Endometrium (tissue), 2 donors: ENCODE results near the gene GRM5.
A peak's percentile ranks its signal among the peaks of the same experiment; 100 is the strongest.
"Not testable (repeated sequence)": the region's sequence is repeated elsewhere in the genome, so short reads cannot be mapped to it uniquely, and the experiment has no call there.

Source experiments
- FAIRE-seq: peaks from 2 replicates; lab custom pipeline; 2012; peaks lifted over from hg19 to GRCh38; lab: Jason Lieb, UNC
- donor health status: control.
- donor health status: control.

The GRM5 gene

DNA sequence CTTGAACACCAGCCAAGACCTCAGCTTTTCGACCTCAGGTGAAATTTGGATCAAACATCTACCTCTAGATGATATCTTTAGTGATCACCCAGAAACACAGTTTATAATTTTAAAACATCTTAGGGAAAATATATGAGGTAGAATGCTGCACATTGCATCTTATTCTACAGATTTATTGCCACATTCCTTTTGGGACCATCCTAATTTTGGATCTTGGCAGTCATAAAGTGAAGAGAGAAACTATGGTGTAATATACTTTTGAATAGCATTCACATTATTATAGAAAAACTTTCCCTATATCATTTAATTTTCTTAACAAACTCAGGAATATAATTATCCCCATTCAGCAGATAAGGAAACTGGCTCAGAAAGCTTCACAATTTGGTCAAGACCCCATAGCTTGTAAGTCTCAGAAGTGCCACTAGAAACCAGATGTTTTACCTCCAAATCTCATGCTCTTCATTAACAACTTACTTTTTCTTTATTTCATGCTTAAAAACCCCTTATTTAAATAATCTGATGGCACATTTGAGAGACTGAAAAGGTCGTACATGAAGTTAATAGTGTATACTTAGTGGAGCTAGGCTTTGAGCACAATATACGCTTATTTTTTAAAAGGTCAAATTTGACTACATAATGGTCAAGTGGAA lies 529.0 kb downstream of the GRM5 start:
- no peak for FAIRE-seq

- FAIRE-seq, result peak; percentile 81
These were observed 529.8 kb downstream of the GRM5 start for GRCh38 chr11:88535916-88536547.

DNA sequence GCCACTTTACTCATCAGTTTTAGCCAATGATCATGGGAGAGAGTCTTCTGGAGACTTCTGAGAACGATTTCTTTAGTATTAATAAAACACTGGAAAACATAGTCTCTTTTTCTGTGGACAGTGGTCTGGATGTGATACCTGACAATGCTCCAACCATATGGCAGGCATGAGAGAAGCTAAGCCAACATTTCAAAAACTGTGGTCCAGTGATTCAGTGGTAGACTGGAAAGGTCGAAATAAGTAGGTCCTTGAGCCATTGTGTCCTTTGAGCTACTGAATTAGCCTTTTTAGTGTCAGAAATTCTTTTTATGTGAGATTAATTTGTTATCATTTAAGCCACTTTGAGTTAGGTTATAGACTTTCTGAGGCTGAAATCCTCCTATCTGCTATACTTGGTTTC lies 530.5 kb downstream of the GRM5 start:
- no peak for FAIRE-seq

- FAIRE-seq, result not testable (repeated sequence)
These were observed 531.1 kb downstream of the GRM5 start for GRCh38 chr11:88534706-88535105.

GRCh38 chr11:88534185-88534584 lies 531.6 kb downstream of the GRM5 start:
- FAIRE-seq, result no peak

DNA sequence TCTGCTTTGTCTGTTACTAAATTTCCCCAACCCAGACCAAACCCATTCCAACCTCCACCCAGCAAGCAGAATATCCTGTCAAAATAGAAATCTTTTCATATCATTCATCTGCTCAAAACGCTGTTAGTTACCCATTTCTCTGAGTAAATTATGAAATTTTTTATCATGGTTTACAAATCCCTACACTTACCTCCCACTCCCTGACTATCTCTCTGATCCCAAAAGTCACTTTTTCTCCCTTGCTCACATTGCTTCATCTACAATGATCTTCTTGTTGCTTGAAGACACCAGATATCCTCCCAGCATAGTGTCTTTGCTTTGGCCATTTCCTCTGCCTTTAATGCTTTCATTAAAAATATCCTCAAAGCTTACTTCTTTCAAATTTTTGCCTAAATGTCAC lies 532.8 kb downstream of the GRM5 start:
- no peak for FAIRE-seq

- FAIRE-seq, result no peak
These were observed 534.0 kb downstream of the GRM5 start for GRCh38 chr11:88531831-88532230.

- no peak for FAIRE-seq
These were observed 536.4 kb downstream of the GRM5 start for GRCh38 chr11:88529426-88529825.

GRCh38 chr11:88523386-88524071 lies 542.3 kb downstream of the GRM5 start:
- no peak for FAIRE-seq

DNA sequence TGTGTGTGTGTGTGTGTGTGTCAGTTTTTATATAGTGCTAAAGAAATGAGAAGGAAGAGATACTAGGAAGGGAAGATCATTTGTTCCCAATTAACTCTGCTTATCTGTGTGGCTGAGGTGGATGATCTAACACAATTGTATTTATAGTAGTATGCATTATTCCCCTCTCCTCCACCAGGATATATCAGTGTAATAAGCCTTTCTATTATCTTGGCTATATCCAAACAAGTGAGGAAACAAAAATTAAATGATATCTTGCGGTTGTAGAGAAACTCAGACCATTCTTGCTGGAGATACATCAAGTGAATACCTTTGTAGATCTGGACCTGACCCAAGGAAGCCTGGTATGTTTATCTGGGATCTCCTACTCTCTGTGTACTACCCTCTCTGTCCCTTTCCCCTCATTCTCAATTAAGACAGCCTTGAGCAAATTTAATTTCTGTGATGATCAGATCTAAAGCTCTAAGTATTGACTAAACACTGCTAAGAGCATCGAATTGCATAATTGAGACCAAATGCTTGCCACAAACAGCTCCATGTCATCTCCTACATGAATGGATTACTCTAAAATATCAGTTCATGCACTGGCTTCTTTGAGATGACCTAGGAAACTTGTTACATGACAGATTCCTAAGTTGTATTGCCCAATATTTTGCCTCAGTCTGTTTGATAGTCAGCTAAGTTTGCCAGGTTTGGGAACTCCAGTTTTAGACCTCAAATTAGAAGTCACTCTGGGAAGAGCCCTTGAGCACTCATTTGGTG lies 543.0 kb downstream of the GRM5 start:
- no peak for FAIRE-seq

- no peak for FAIRE-seq
These were observed 544.0 kb downstream of the GRM5 start for GRCh38 chr11:88521799-88522201.

- no peak for FAIRE-seq
These were observed 544.4 kb downstream of the GRM5 start for GRCh38 chr11:88521399-88521798.

DNA sequence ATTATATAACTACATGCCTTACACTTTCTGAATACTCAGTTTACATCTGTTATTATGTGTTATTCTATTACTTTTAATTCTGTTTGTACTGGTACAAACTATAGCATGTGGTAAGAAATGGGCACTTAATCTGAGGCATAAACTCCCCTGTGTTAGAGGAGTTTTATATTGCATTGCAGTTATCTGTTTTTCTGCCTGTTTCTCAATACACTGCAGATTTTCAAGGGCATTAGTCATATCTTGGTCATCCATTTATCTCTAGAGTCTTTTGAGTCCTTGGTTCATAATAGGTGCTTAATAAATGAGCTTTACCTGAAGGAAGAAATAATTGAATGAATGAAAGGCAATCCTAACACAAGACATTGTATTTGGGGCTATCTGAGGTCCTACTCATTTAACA lies 545.4 kb downstream of the GRM5 start:
- no peak for FAIRE-seq

DNA sequence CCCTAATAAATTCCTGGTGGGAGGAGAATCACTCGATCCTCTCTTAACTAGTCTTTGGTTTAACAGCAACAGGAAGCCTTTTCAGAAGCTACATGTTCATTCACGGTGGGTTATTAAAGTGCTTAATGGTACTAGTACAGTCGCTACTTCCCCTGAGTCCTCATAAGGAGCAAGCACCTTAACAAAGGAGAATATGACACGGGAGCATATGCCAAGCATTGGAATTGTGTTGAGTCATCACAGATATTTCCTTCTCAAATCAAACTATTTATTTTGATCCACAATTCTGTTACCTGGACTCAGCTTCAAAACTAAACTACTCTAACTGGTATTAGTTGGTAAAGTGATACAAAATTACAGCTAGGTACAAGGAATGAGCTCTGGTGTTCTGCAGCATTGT lies 550.8 kb downstream of the GRM5 start:
- FAIRE-seq, result no peak

- no peak for FAIRE-seq
These were observed 554.8 kb downstream of the GRM5 start for GRCh38 chr11:88511006-88511405.

DNA sequence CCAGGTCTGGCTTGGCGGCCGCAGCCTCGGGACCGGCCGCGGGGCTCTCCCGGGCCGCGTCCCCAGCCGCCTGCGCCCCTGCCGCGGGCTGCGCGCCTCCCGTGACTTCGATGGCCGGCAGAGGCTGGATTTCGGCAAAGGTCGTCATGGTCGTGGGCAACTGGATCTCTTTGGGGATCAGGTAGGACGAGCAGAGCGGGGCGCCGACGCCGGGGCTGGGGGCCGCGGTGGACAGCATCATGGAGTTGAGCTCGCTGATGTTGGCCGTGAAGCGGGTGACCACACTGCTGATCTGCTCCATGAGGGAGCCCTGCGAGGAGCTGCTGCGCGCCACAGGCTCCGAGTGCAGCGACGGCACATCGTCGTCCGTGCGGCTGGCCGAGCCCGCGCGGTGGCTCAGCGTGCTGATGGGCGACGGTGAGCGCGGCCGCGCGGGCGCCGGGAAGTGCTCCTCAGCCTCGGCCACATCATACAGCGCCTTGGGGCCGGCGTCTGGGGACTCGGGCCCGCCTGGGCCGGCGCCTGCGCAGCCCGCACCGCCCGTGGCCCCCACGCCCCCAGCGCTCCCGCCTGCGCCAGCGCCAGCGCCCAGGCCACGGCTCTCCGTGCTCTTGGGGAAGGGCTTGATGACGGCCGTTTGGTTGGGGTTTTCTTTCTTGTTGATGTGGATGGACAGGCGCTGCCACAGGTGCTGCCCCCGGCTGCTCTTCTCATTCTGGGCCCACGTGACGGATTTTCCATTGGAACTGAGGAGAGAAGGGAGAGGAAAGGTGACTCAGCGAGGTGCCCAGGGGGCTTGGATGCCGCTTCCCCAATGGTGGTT lies 556.8 kb downstream of the GRM5 start:
- FAIRE-seq, result no peak

DNA sequence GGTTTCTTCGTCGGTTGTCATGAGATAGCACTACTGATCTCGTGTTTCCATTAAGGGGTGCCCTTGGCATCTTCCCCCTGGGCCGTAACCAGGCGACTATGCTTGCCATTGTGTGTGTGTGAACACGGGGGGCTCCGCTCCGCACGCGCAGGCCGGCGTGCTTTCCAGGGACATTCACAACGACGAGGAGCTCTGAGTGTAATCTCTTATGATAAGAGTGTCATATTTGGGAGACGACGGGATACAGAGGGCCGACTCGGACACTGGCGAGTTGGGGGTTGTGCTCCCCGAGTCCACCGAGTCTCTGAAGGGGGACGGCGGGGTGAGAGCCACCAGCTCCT lies 557.4 kb downstream of the GRM5 start:
- FAIRE-seq, result no peak

DNA sequence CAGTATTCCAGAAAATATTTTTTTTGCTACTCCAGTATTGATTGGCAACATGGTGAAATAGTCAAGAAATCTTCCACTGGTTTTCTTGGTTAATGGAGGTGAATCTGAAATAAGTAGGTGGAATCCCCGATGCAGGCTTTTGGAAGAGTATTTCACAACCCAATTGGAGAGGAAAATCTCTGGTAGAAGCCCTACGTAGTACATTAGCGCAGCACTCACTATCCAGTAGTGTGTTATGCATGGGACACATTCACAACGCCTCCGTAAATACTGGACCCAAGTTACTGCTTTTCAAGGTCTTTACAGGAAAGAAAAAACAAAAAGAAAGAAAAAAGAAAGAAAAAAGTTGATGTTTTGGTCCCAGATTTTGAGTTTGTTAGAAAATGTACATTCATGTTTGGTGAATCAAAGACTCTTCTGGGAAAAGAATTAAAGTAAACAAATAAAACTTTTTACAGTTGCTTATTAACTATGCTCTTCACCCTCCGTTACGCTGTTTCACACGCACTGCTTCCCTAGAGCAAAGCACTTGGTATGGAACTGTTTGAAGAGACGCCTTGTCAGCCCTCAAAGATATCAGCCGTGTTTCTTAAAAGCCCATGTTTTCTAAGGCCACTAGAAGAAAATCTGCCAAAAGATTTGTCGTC lies 557.9 kb downstream of the GRM5 start:
- no peak for FAIRE-seq

DNA sequence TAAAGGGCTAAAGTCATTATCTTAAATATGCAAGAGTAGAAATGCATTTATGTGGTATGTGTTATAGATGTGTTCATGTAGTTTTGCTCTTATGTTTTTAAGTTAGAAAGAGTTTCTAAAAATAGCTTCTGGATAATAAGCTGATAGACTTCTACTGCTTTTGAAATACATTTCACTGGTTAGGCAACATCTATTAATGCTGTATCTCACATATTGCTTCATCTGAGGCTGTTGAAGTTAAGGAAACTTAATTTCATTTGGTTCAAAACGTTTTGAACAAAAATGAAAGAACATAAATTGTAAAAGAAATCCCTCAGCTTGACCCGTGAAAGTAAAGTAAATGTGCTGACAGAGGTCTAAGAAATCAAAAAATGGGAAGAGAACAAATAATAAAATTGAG lies 564.2 kb downstream of the GRM5 start:
- FAIRE-seq, result no peak

GRCh38 chr11:88495836-88496235 lies 569.9 kb downstream of the GRM5 start:
- no peak for FAIRE-seq

GRCh38 chr11:88494848-88495247 lies 570.9 kb downstream of the GRM5 start:
- no peak for FAIRE-seq

GRCh38 chr11:88491674-88492073 lies 574.1 kb downstream of the GRM5 start:
- FAIRE-seq, result no peak
